Measurements from ENCODE around the gene HAO2.
"Not testable (repeated sequence)": the region's sequence is repeated elsewhere in the genome, so short reads cannot be mapped to it uniquely, and the experiment has no call there.

Gene HAO2

GRCh38 chr1:119368554-119368953 is at the start of gene HAO2:
Gene HAO2, plus strand, starts transcription at chr1:119368785. Its CDS starts 12,301 bp downstream, at chr1:119381086.
- no peak for DNase-seq

- DNase-seq = no peak
These were observed 48.5 kb upstream of the HAO2 start for GRCh38 chr1:119320100-119320499.

GRCh38 chr1:119321666-119322419 is 46.7 kb upstream of the HAO2 start:
- DNase-seq = no peak

- no peak for DNase-seq
These were observed 45.2 kb upstream of the HAO2 start for GRCh38 chr1:119323216-119323982.

GRCh38 chr1:119324198-119324597 is 44.4 kb upstream of the HAO2 start:
- no peak for DNase-seq

- no peak for DNase-seq
These were observed 42.3 kb upstream of the HAO2 start for GRCh38 chr1:119326251-119326650.

GRCh38 chr1:119327094-119327449 is 41.5 kb upstream of the HAO2 start:
- DNase-seq = no peak

GRCh38 chr1:119327450-119328155 is 41.0 kb upstream of the HAO2 start:
- peak; percentile 19 for DNase-seq

GRCh38 chr1:119329541-119330461 is 38.8 kb upstream of the HAO2 start:
- DNase-seq = no peak

GRCh38 chr1:119330466-119331189 is 38.0 kb upstream of the HAO2 start:
- no peak for DNase-seq

- DNase-seq = no peak
These were observed 37.4 kb upstream of the HAO2 start for GRCh38 chr1:119331190-119331515.

- DNase-seq = no peak
These were observed 36.7 kb upstream of the HAO2 start for GRCh38 chr1:119331915-119332314.

- no peak for DNase-seq
These were observed 36.0 kb upstream of the HAO2 start for GRCh38 chr1:119332622-119333021.

GRCh38 chr1:119333163-119333896 is 35.3 kb upstream of the HAO2 start:
- no peak for DNase-seq

- not testable (repeated sequence) for DNase-seq
These were observed 34.7 kb upstream of the HAO2 start for GRCh38 chr1:119333897-119334250.

- no peak for DNase-seq
These were observed 31.7 kb upstream of the HAO2 start for GRCh38 chr1:119336848-119337247.

- no peak for DNase-seq
These were observed 30.6 kb upstream of the HAO2 start for GRCh38 chr1:119338004-119338403.

GRCh38 chr1:119338757-119339156 is 29.8 kb upstream of the HAO2 start:
- DNase-seq = no peak

- DNase-seq = no peak
These were observed 27.7 kb upstream of the HAO2 start for GRCh38 chr1:119340861-119341261.

GRCh38 chr1:119341372-119341947 is 27.1 kb upstream of the HAO2 start:
- DNase-seq = no peak

- DNase-seq = no peak
These were observed 23.2 kb upstream of the HAO2 start for GRCh38 chr1:119345398-119345797.
